Measurements from ENCODE around the gene HMX2. TPM values are rescaled to one million over a fixed set of nuclear protein-coding genes. Genes with fewer than 3 reads are reported as not detected.
A peak's percentile ranks its signal among the peaks of the same experiment; 100 is the strongest.

HMX2 gene
- total RNA-seq, 6 experiments from 2014 or later, result not detected

GRCh38 chr10:123134343-123134914 lies 13.5 kb upstream of the HMX2 start:
- Histone ChIP-seq H3K27me3 (peaks cover 23 to 55% of the 10 kb centered on the region in 2 donors), H3K4me3 (no peak overlapping the region), H3K4me1 (peaks cover 0 to 45% (median 8%) of the 10 kb centered on the region in 4 donors), H3K27ac (no peak overlapping the region), H3K9me3 (no peaks in the 10 kb centered on the region), H3K36me3 (no peaks in the 10 kb centered on the region)
- 0% methylated on average over 13 of the region's 42 CpGs for WGBS (ENCODE audit: insufficient coverage, low coverage, low lambda C conversion rate, missing lambda C conversion rate)
- intact Hi-C loops (cut with DNase I), result loop anchor here (5.0 to 10.0 kb wide), 3 partner anchors 250 to 423 kb away; no protein-coding TSS in a partner anchor
- no peak for TF ChIP-seq CTCF (IDR thresholded peaks at IDR 0.05)
- no peak for TF ChIP-seq POLR2A (IDR thresholded peaks at IDR 0.05)
- ATAC-seq (no peak), DNase-seq (no peak)

- peaks cover 23 to 61% of the 10 kb centered on the region in 2 donors for H3K27me3 ChIP-seq
- WGBS (ENCODE audit: insufficient coverage, low coverage, low lambda C conversion rate, missing lambda C conversion rate), result 1% methylated on average over 12 of the region's 46 CpGs
- peaks cover 0 to 50% (median 10%) of the 10 kb centered on the region in 4 donors for H3K4me1 ChIP-seq
- H3K36me3 ChIP-seq, result no peaks in the 10 kb centered on the region
- intact Hi-C loops (cut with DNase I), result loop anchor here (5.0 to 10.0 kb wide), 3 partner anchors 250 to 422 kb away; no protein-coding TSS in a partner anchor
- H3K4me3 ChIP-seq, result no peak overlapping the region
- ATAC-seq (no peak), DNase-seq (no peak)
- TF ChIP-seq CTCF (IDR thresholded peaks at IDR 0.05) (no peak), POLR2A (IDR thresholded peaks at IDR 0.05) (no peak)
- no peak overlapping the region for H3K27ac ChIP-seq
- H3K9me3 ChIP-seq, result no peaks in the 10 kb centered on the region
Measured at GRCh38 chr10:123134915-123135414, 13.0 kb upstream of the HMX2 start.

- peaks cover 0 to 54% (median 12%) of the 10 kb centered on the region in 4 donors for H3K4me1 ChIP-seq
- no peak for TF ChIP-seq POLR2A (IDR thresholded peaks at IDR 0.05)
- TF ChIP-seq CTCF (IDR thresholded peaks at IDR 0.05), result no peak
- intact Hi-C loops (cut with DNase I), result loop anchor here in 1 of 2 donors (10.0 kb wide), 2 partner anchors 249 to 419 kb away; no protein-coding TSS in a partner anchor
Measured at GRCh38 chr10:123135415-123136141, 12.4 kb upstream of the HMX2 start, which contains the start of gene HMX3. Gene HMX3 (plus strand): TSS chr10:123135970. CDS start chr10:123136051, 81 bp downstream.

GRCh38 chr10:123136221-123136805 lies 11.6 kb upstream of the HMX2 start:
- WGBS (ENCODE audit: insufficient coverage, low coverage, low lambda C conversion rate, missing lambda C conversion rate), result 4% methylated on average over 9 of the region's 59 CpGs
- Histone ChIP-seq H3K9me3 (no peaks in the 10 kb centered on the region), H3K27ac (no peak overlapping the region), H3K4me1 (peaks cover 0 to 54% (median 12%) of the 10 kb centered on the region in 4 donors), H3K36me3 (no peaks in the 10 kb centered on the region), H3K4me3 (no peak overlapping the region), H3K27me3 (peaks cover 27 to 74% of the 10 kb centered on the region in 2 donors)
- intact Hi-C loops (cut with DNase I), result loop anchor here in 1 of 2 donors (10.0 kb wide), 2 partner anchors 248 to 418 kb away; no protein-coding TSS in a partner anchor
- ATAC-seq (no peak), DNase-seq (no peak)
- no peak for TF ChIP-seq POLR2A (IDR thresholded peaks at IDR 0.05)

More at GRCh38 chr10:123135415-123136141, 12.4 kb upstream of the HMX2 start, which contains the start of gene HMX3:
- Histone ChIP-seq H3K27ac (no peak within 1 kb of the TSS), H3K4me3 (peak within 1 kb of the TSS in 2 of 3 donors; percentile 14 to 29), H3K36me3 (no peaks in the 10 kb centered on the region), H3K9me3 (no peaks in the 10 kb centered on the region), H3K27me3 (peaks cover 23 to 67% of the 10 kb centered on the region in 2 donors)
- WGBS (ENCODE audit: insufficient coverage, low coverage, low lambda C conversion rate, missing lambda C conversion rate), result 2% methylated on average over 35 of the region's 76 CpGs
- DNase-seq (no peak), ATAC-seq (no peak)

All from right lobe of liver (tissue), 6 donors.